K562 (cell line): ENCODE data around the gene ABHD16A. TPM values are rescaled to one million over a fixed set of nuclear protein-coding genes. Genes with fewer than 3 reads are reported as not detected.

Experiments
- CHAMP1 ChIP-seq: fragments of 450-650 bp; IDR thresholded peaks from 2 replicates; pipeline ENCODE4 v1.6.1; 2016; ENCODE audit warnings: mild to moderate bottlenecking
- CHCHD3 ChIP-seq: fragments of 250-450 bp; sonication (Bioruptor Pico); IDR thresholded peaks from 2 replicates; pipeline ENCODE4 v2.1.2; 2022; ENCODE audit warnings: mild to moderate bottlenecking
- CREB3 ChIP-seq: fragments of 450-650 bp; conservative IDR thresholded peaks from 2 replicates; pipeline ENCODE4 v1.6.1; 2016; ENCODE audit warnings: missing genetic modification characterization, low read depth, mild to moderate bottlenecking, missing compliant biosample characterization, moderate library complexity
- CSDE1 ChIP-seq, 2 experiments: fragments of 450-650 bp; IDR thresholded peaks; 2 replicates each; pipeline ENCODE4 v1.6.1; 2016; ENCODE audit warnings: mild to moderate bottlenecking in 1 of 2
- CXXC5 ChIP-seq: fragments of 250-450 bp; sonication (Bioruptor Pico); IDR thresholded peaks from 2 replicates; pipeline ENCODE4 v1.8.0; 2022; ENCODE audit warnings: inconsistent platforms, mild to moderate bottlenecking, moderate library complexity
- DNMT1 ChIP-seq: fragments of 450-650 bp; IDR thresholded peaks from 2 replicates; pipeline ENCODE4 v1.6.1; 2016; ENCODE audit warnings: antibody characterized with exemption, mild to moderate bottlenecking
- DPF2 ChIP-seq: fragments of 450-650 bp; IDR thresholded peaks from 2 replicates; pipeline ENCODE4 v1.6.1; 2016
- ELF1 ChIP-seq: fragments of 200-800 bp; sonication (Bioruptor generic); IDR thresholded peaks from 2 replicates; pipeline ENCODE4 v1.6.1; 2016; ENCODE audit warnings: missing genetic modification characterization, missing compliant biosample characterization
- HSF4 ChIP-seq: fragments of 250-450 bp; sonication (Bioruptor Pico); IDR thresholded peaks from 2 replicates; pipeline ENCODE4 v2.1.2; 2022; ENCODE audit warnings: mild to moderate bottlenecking, moderate library complexity, borderline replicate concordance
- ILF3 ChIP-seq: fragments of 450-650 bp; IDR thresholded peaks from 2 replicates; pipeline ENCODE4 v1.6.1; 2018; ENCODE audit warnings: antibody characterized with exemption, mild to moderate bottlenecking, moderate library complexity, borderline replicate concordance
- KLF10 ChIP-seq: fragments of 250-450 bp; sonication (Bioruptor Pico); IDR thresholded peaks from 2 replicates; pipeline ENCODE4 v1.6.1; 2021; ENCODE audit warnings: matching md5 sums
- MAFK ChIP-seq: IDR thresholded peaks from 2 replicates; pipeline ENCODE4 v1.6.1; 2011; ENCODE audit warnings: low read length, improper control_type of control experiment
- PBX2 ChIP-seq, 2 experiments: IDR thresholded peaks in 1 of 2; conservative IDR thresholded peaks in 1 of 2; 2 replicates each; pipeline ENCODE4 v1.6.1; 2016; ENCODE audit warnings: low read depth in 2 of 2, mild to moderate bottlenecking in 1 of 2, missing compliant biosample characterization in 1 of 2, missing genetic modification characterization in 1 of 2, moderate library complexity in 1 of 2
- PTBP1 ChIP-seq: fragments of 200-400 bp; formaldehyde crosslinking; IDR thresholded peaks from 2 replicates; pipeline ENCODE4 v1.6.1; 2017; ENCODE audit warnings: low read depth, low read length
- SMAD2 ChIP-seq: fragments of 150-350 bp; IDR thresholded peaks from 2 replicates; pipeline ENCODE4 v1.6.1; 2014; ENCODE audit warnings: low read depth, mild to moderate bottlenecking, low read length
- TAF15 ChIP-seq: fragments of 200-400 bp; formaldehyde crosslinking; IDR thresholded peaks from 2 replicates; pipeline ENCODE4 v1.6.1; 2017; ENCODE audit warnings: mild to moderate bottlenecking, low read depth, low read length, moderate library complexity
- THAP7 ChIP-seq: fragments of 250-450 bp; sonication (Bioruptor Pico); IDR thresholded peaks from 2 replicates; pipeline ENCODE4 v1.5.0; 2021
- ZFP30 ChIP-seq: fragments of 250-450 bp; sonication (Bioruptor Pico); IDR thresholded peaks from 2 replicates; pipeline ENCODE4 v1.8.0; 2022; ENCODE audit warnings: moderate library complexity, mild to moderate bottlenecking, inconsistent platforms, borderline replicate concordance
- ZFP91 ChIP-seq: sonication (generic); formaldehyde crosslinking; IDR thresholded peaks from 2 replicates; pipeline ENCODE4 v1.8.0; 2022; ENCODE audit warnings: mild to moderate bottlenecking, missing genetic modification reagents
- polyA plus RNA-seq, 8 experiments: library from polyadenylated mRNA; depleted of rRNA in 4 of 8; stranded (reverse) in 5 of 8; unstranded in 3 of 8; fragments of >200 nt; fragmentation: Nextera tagmentation in 2 of 8; fragmentation: Illumina TruSeq in 1 of 8; extraction: Ambion mirVana in 2 of 8; extraction: Trizol in 1 of 8; gene quantifications; 2 replicates each; pipeline versions ENCODE4 v1.2.1 to v1.2.3, GENCODE V29; 2011 to 2014; ENCODE audit warnings: inconsistent platforms in 1 of 8, missing spikeins in 1 of 8
- total RNA-seq, 7 experiments: library from RNA; depleted of rRNA in 6 of 7; stranded (reverse); fragments of >200 nt in 6 of 7; fragmentation: Illumina TruSeq in 2 of 7; extraction: Trizol in 2 of 7; gene quantifications; 2 replicates each; pipeline versions ENCODE4 v1.2.1 to v1.2.3, GENCODE V29; 2011 to 2021; ENCODE audit warnings: low replicate concordance in 1 of 7

Gene ABHD16A
- total and polyA plus RNA-seq, 9 of the 15 experiments (the other 6 are each of a cell fraction or from before 2014, with no cell fraction given), result 25.8 to 120 (median 81.6) TPM

GRCh38 chr6:31660381-31661261 lies 42.5 kb downstream of the ABHD16A start, which contains the start of gene C6orf47 (continued):
- TF ChIP-seq DNMT1 (peak; percentile 96; the same call in 1 of the 2 replicates), CHAMP1 (no peak), CREB3 (no peak), CHCHD3 (peak; percentile 27), KLF10 (CRISPR knock-in tag) (0 out of 2 replicates have a peak, but pooled peaks have one; percentile 40), PTBP1 (no peak), ZFP30 (no peak), MAFK (no peak; the same call in 1 of the 2 replicates), ELF1 (no peak), CSDE1 (IDR thresholded peaks at IDR 0.05) (no peak), CXXC5 (peak; percentile 95), THAP7 (CRISPR knock-in tag) (peak; percentile 94), DPF2 (peak; percentile 63), HSF4 (CRISPR knock-in tag) (no peak), SMAD2 (no peak), ZFP91 (CRISPR knock-in tag) (0 out of 2 replicates have a peak, but pooled peaks have one; percentile 5), TAF15 (no peak), PBX2 (CRISPR knock-in tag; IDR thresholded peaks at IDR 0.05; ENCODE audit: low read depth) (no peak), PBX2 (tag; conservative IDR thresholded peaks at IDR 0.05; ENCODE audit: low read depth) (no peak), ILF3 (no peak)
